Measurements from ENCODE around the gene PROCA1.
"Not testable (repeated sequence)": the region's sequence is repeated elsewhere in the genome, so short reads cannot be mapped to it uniquely, and the experiment has no call there.

PROCA1 gene

GRCh38 chr17:28724500-28725165, 12.9 kb upstream of the PROCA1 start:
- DNase-seq: no peak

GRCh38 chr17:28723836-28724499, 12.3 kb upstream of the PROCA1 start:
- DNase-seq: not testable (repeated sequence)

- no peak for DNase-seq
Measured at GRCh38 chr17:28723159-28723835, 11.6 kb upstream of the PROCA1 start.

DNA sequence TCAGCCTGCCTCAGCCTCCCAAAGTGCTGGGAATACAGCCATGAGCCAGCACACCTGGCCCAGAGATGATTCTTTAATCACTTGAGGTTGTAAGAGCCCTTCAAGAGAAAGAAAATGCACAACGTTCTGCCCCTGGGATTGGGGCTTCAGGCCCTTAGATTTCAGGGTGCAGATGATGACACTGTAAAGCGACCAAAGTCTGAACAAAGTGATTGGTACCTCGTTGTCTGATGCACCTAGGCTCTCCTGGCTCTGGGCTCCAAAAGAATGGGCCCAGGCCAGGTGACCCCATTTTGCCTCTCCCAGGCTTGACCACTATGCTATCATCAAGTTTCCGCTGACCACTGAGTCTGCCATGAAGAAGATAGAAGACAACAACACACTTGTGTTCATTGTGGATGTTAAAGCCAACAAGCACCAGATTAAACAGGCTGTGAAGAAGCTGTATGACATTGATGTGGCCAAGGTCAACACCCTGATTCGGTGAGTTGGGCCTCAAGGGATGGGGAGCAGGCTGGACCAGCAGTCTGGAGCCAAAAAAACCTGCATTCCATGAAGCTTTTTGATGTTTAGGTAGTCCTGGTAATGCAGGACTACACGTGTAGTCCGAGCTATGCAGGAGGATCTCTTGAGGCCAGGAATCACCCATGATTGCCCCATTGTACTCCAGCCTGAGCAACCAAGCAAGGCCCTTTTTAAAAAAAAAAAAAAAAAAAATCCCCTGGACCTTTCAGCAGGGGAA, 10.9 kb upstream of the PROCA1 start:
- DNase-seq: no peak

GRCh38 chr17:28720997-28721329, 9.3 kb upstream of the PROCA1 start:
- not testable (repeated sequence) for DNase-seq

DNA sequence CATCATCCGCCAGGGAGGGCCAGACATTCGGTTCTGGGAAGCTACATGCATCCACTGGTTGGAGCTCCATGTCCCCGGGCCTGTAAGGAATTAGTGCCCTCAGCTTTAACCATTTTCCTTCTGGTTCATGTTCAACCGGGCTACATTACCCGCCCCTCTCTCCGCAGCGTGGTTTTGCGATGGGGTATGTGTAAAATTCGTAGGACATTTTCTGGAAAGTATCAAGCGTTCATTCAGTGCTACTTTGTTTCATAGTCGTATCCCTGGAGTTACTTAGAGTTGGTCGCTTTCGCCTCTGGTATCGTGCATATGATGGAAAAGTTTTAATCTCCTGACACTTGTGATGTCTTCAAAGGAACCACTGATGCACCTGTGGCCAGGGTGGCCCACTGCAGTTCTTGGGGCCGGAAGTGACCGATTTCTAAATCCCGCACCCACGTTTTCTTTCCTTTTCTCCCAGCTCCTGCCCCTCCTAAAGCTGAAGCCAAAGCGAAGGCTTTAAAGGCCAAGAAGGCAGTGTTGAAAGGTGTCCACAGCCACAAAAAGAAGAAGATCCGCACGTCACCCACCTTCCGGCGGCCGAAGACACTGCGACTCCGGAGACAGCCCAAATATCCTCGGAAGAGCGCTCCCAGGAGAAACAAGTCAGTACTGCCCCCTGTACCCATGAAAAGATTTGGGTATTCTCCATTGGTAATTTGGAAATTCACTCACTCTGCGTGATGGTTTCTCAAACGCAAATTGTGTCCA, 8.7 kb upstream of the PROCA1 start:
- no peak for DNase-seq

DNA sequence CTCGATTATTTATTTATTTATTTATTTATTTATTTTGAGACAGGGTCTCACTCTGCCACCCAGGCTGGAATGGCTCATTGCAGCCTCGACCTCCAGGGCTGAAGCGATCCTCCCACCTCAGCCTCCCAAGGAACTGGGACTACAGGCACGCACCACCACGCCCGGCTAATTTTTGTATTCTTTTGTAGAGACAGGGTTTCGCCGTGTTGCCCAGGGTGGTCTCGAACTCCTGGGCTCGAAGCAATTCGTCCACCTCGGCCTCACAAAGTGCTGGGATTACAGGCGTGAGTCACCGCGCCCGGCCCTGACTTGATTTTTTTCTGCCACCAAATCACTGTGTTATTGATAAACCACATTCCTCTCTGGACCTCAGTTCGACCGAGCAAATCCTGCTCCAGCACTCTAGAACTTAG, 7.3 kb upstream of the PROCA1 start:
- no peak for DNase-seq

DNA sequence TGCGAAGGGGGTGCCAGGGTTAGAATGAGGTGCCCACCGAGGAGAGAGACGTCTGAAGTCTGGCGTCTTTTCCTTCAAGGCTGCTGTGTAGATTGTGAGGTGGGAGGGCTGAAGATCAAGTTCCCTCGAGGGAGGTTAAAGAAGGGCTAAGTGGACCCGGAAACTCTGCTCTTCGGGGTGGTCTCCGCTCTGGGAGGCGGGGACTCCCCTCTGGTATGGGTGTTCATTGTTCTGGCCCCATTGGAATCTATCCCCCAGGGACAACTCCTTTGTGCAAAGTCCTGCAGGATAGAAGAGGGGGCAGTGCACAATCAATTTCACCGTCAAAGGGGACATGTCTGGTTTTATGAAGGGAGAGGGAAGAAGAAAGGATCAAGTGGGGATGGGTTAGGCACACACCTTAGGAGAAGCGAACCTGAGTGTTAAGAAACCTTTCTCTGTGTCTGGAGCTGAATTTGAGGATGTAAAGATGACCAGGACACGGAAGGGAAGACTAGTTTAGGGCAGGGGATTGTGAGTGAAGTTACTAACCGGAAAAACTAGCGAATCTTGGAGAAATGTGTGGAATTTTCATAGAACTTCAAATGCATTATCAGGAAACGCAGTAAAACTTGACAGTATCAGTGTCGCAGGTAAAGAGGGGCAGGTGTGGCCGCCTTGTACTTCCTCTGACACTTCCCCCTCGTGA, 6.8 kb upstream of the PROCA1 start:
- no peak for DNase-seq

- no peak for DNase-seq
Measured at GRCh38 chr17:28717578-28718332, 6.1 kb upstream of the PROCA1 start, which contains the start of gene RAB34. Gene RAB34 (minus strand): TSS chr17:28717868. CDS start chr17:28717266, 602 bp downstream.

- no peak for DNase-seq
Measured at GRCh38 chr17:28716740-28717577, 5.3 kb upstream of the PROCA1 start.

GRCh38 chr17:28715217-28715616, 3.5 kb upstream of the PROCA1 start:
- no peak for DNase-seq

DNA sequence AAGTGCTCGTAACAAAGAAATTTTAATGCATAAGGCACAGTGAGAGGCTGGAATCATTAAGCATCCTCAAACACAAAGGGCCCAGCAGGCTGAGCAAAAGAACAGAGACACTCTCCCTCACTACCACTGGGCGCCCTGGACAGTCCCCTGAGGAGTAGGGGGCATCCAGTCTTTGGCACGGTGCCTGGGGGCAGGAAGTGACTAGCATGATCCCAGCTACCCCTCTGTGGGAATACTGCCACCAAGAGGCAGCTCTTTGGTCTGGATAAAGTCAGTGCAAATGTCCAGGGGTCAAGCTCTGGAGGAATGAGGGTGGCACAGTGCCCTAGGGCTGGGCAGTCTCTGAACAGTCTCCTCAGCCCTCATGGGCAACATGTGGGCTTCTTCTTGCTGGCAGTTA, 2.6 kb upstream of the PROCA1 start:
- no peak for DNase-seq

GRCh38 chr17:28712705-28713415, 1.2 kb upstream of the PROCA1 start:
- no peak for DNase-seq

DNA sequence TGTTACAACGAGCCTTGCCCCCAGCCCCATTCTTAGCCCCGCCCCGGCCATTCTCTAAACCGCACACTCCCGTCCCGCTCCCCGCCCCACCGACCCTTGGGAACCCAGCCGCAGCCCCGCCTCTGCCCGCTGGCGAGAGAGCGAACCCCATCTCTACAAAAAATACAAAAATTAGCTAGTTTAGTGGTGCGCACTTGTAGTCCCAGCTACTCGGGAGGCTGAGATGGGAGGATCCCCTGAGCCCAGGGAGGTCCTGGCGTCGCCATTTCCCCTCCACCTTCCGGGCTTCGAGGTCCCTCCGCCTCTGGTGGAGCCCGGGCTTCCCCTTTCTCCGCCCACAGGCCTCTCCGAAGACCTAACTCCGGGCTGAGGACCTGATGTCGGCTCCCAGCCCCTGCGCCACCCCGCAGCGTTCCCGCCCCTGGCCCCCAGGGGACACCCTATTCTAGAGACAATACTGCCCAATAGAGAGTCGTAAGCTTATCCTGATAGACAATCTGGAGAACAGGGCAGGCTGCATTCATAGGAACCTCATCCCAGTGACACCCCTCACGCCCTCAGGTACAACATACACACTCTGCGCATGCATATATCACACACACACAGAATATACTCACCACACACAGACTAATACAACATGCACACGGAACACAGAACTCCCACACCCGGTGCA, 480 bp upstream of the PROCA1 start:
- DNase-seq: no peak

- DNase-seq: peak; percentile 41
Measured at GRCh38 chr17:28710861-28711722, 596 bp downstream of the PROCA1 start.

DNA sequence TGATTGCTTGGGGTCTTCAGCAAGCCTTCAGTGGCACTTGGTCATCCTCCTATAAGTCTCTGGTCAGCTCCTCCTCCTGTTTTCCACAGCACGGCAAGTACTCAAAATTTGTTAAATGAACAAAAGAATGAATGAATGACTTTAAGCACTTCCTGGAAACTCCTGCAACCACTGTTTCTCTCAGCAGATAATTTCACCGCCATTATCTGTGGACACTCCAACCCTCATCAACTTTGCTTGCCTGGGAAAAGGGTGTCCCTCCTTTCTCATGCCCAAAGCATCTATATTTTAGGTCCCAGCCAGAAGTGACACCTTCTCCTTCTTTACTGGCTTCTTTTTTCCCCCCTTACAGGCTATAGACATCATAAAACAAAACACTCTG, 4.4 kb downstream of the PROCA1 start:
- no peak for DNase-seq

DNA sequence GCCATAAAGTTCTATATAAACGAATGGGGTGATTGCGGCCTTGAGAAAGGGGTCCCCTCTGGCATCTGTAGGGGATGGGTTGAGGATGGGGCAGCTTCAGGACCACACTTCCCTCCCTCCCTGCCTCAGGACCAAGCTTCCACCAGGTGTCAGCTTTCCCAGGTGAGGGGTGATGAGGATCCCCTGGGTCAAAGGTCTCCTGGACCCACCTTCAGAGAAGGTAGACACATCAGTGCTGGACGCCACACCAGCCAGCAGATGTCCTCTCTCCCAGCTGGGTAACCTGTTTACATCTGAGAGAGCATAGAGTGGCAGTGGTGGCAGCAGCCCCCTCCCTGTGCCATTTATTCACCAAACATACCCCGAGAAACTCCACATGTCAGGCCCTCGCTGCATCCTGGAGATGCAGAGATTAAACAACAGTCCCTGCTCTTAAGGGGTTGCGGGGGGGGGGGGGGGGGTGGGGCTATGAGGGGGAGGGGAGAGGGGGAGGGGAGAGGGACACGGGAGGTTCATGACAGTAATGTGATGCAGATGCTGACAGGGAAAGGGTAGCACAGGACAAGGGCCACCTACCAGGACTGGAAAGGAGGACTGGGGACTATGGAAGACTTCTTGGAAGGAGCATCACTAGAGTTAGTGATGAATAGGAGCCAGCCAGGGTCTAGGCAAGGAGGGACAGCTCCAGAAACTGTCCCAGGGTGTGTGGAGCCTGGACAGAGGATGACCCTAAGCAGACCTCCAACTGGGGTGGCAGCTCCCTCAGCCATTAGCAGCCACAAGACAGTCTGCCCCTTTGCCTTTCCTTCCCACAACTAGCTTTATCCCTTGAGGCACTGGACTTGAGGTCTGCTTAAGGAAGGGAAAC, 5.0 kb downstream of the PROCA1 start:
- no peak for DNase-seq
